ENCODE measurements around the gene RITA1.
A peak's percentile ranks its signal among the peaks of the same experiment; 100 is the strongest.

Gene RITA1

DNA sequence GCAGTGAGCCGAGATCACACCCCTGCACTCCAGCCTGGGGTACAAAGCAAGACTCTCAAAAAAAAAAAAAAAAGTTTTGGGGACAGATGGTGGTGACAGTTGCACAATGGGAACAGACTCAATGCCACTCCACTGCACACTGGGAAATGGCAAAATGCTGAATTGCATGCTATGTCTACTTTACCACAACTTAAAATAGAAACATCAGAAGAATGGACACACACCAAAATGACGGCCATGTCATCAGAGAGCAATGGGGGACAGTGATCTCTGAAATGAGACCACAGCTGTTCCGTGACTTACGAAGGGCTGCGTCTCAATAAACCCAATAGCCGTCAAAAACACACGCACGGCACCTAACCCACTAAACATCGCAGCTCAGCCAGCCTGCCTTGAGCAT is 14.0 kb upstream of the RITA1 start:
- FAIRE-seq: no peak
- no peak for DNase-seq (ENCODE audit: insufficient read length, low spot score)
- no peak for TF ChIP-seq CTCF (IDR thresholded peaks at IDR 0.05; ENCODE audit: insufficient read depth, missing control alignments)

GRCh38 chr12:113172185-113172584 is 13.3 kb upstream of the RITA1 start:
- no peak for FAIRE-seq
- no peak for TF ChIP-seq CTCF (IDR thresholded peaks at IDR 0.05; ENCODE audit: insufficient read depth, missing control alignments)
- DNase-seq (ENCODE audit: insufficient read length, low spot score): no peak

DNA sequence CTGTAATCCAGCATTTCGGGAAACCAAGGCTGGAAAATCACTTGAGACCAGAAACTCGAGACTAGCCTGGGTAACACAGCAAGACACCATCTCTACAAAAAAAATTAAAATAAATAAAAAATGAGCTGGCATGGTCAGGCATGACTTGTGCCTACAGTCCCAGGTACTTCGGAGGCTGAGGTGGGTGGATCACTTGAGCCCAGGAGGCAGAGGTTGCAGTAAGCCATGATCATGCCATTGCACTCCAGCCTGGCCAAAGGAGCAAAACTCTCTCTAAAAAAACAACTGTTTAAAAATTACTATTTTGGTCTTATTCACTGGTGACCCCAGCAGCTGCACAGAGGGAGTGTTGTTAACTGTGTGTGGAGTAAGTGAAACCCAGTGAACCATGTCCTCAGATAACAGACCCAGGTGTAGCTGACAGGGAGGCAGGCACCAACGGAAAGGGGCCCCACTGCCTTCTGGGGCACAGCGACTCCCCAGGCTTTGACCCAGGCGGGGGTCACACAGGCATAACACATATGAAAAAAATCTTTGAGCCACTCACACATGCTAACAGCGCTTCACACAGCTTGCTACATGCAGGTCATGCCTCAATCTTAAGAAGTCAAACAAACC is 12.3 kb upstream of the RITA1 start:
- no peak for FAIRE-seq
- TF ChIP-seq CTCF (IDR thresholded peaks at IDR 0.05; ENCODE audit: insufficient read depth, missing control alignments): no peak

DNA sequence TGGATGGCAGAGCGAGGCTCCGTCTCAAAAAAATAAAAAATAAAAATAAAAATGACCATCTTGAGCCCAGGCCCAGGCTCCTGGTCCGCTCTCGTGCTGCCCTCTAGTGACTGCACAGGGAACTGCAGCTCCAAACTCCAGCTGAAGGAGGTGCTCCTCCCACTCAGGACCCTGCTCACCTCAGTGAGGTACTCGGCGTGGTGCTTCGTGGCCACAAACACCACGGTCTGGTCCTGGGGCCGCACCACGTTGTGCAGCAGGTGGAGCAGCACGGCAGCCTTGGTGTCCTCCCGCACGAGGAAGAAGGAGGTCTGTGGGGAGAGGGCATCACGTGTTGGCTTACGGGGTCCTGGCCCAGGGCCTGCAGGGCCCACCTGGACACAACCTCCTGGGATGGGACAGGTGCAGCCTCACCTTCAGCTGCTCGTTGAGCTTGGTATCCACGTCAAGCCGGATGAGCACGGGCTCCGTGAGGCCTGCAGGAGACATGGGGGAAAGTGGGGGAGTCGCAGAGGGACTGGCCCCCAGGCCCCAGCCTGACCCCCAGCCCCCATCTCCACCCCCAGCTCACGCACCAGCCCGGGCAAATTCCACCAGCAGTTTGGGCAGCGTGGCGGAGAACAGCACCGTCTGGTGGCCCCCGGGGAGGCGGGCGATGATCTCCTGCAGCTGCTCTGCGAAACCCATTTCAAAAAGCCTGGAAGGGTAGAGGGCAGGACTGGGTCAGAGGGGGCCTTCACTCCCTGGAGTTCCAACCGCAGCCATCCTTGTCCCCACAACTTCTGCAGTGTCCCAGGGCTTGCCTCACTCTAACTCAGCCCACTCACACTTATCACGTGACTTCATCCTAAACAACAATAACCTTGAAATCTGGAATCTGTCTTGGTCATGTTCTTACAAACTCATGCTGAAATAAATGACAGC is 10.8 kb upstream of the RITA1 start:
- no peak for FAIRE-seq
- peak; percentile 88 for TF ChIP-seq CTCF (IDR thresholded peaks at IDR 0.05; ENCODE audit: insufficient read depth, missing control alignments)
- DNase-seq (ENCODE audit: insufficient read length, low spot score): peak; percentile 88

More for the DNA sequence above, 12.3 kb upstream of the RITA1 start:
- DNase-seq (ENCODE audit: insufficient read length, low spot score): no peak

GRCh38 chr12:113179023-113179422 is 6.5 kb upstream of the RITA1 start:
- FAIRE-seq (no peak), DNase-seq (ENCODE audit: insufficient read length, low spot score) (no peak)
- TF ChIP-seq CTCF (IDR thresholded peaks at IDR 0.05; ENCODE audit: insufficient read depth, missing control alignments): no peak

- no peak for FAIRE-seq
- no peak for TF ChIP-seq CTCF (IDR thresholded peaks at IDR 0.05; ENCODE audit: insufficient read depth, missing control alignments)
- DNase-seq (ENCODE audit: insufficient read length, low spot score): no peak
Measured at GRCh38 chr12:113180333-113180732, 5.2 kb upstream of the RITA1 start.

DNA sequence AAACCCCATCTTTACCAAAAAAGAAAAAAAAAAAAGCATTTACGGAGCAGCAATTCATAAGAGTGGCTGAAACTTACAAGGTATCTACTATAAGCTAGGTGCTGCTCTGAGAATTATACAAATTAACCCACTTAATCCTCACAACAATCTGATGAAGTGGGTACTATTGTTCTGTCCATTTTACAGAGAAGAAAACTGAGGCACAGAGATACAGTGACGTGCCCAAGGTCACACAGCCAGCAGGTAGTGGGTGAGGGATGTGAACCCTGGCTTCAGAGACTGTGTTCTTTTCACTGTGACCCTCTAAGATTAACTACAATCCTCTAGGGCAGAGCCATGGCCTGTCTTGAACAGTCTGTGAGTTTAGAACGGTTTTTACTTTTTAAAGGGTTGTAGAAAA is 3.5 kb upstream of the RITA1 start:
- TF ChIP-seq CTCF (IDR thresholded peaks at IDR 0.05; ENCODE audit: insufficient read depth, missing control alignments): no peak
- no peak for DNase-seq (ENCODE audit: insufficient read length, low spot score)
- no peak for FAIRE-seq
